Muscle of leg (tissue), 11 donors: ENCODE data around the gene AP1S3. TPM values are rescaled to one million over a fixed set of nuclear protein-coding genes. Genes with fewer than 3 reads are reported as not detected.

Experiments used
- DNase-seq: peaks from one replicate; pipeline ENCODE4 v3.0.0; 2013
- H3K27ac ChIP-seq: one replicate; pipeline ENCODE4 v1.5.1; 2013; ENCODE audit warnings: mild to moderate bottlenecking, low read length, control low read depth
- H3K27me3 ChIP-seq: one replicate; pipeline ENCODE4 v1.6.1; 2013; ENCODE audit warnings: low read length; ENCODE audit not compliant: control insufficient read depth, insufficient read depth
- H3K36me3 ChIP-seq: one replicate; pipeline ENCODE4 v1.6.1; 2013; ENCODE audit warnings: low read length; ENCODE audit not compliant: control insufficient read depth, insufficient read depth
- H3K4me1 ChIP-seq: one replicate; pipeline ENCODE4 v1.6.1; 2013; ENCODE audit warnings: low read length; ENCODE audit not compliant: control insufficient read depth, insufficient read depth
- H3K4me3 ChIP-seq: one replicate; pipeline ENCODE4 v1.5.1; 2013; ENCODE audit warnings: low read length, control low read depth
- H3K9me3 ChIP-seq: replicated peaks from 2 replicates; pipeline ENCODE4 v1.6.1; 2013; ENCODE audit warnings: low read depth, low read length; ENCODE audit not compliant: control insufficient read depth
- WGBS: methylation state at CpG from one replicate; pipeline ENCODE4 v1.1.5; 2013; ENCODE audit warnings: missing lambda C conversion rate; ENCODE audit not compliant: insufficient coverage; 5-methylcytosine and 5-hydroxymethylcytosine counted together
- polyA plus RNA-seq, 8 donors: library from polyadenylated mRNA; unstranded; fragments of 120-200 nt; gene quantifications; one replicate each; pipeline versions ENCODE4 v1.2.1 to v1.2.3, GENCODE V29; 2013; ENCODE audit warnings: inconsistent platforms in 1 of 8, low replicate concordance in 1 of 8; ENCODE audit not compliant: insufficient read length in 8 of 8, insufficient read depth in 1 of 8
- total RNA-seq: library from RNA; stranded (reverse); fragments of 120-200 nt; gene quantifications from one replicate; pipeline ENCODE4 v1.2.4, GENCODE V29; 2013

The AP1S3 gene
- total and polyA plus RNA-seq, 9 donors = 0.31 to 1.0 (median 0.77) TPM

- H3K4me1 ChIP-seq = no peaks in the 10 kb centered on the region
- H3K9me3 ChIP-seq = peaks cover 4% of the 10 kb centered on the region
- no peak for DNase-seq
- no peak overlapping the region for H3K27ac ChIP-seq
- no peaks in the 10 kb centered on the region for H3K36me3 ChIP-seq
- no peak overlapping the region for H3K4me3 ChIP-seq
- no peaks in the 10 kb centered on the region for H3K27me3 ChIP-seq
Observed at GRCh38 chr2:223712642-223713041, 124.7 kb downstream of the AP1S3 start.

DNA sequence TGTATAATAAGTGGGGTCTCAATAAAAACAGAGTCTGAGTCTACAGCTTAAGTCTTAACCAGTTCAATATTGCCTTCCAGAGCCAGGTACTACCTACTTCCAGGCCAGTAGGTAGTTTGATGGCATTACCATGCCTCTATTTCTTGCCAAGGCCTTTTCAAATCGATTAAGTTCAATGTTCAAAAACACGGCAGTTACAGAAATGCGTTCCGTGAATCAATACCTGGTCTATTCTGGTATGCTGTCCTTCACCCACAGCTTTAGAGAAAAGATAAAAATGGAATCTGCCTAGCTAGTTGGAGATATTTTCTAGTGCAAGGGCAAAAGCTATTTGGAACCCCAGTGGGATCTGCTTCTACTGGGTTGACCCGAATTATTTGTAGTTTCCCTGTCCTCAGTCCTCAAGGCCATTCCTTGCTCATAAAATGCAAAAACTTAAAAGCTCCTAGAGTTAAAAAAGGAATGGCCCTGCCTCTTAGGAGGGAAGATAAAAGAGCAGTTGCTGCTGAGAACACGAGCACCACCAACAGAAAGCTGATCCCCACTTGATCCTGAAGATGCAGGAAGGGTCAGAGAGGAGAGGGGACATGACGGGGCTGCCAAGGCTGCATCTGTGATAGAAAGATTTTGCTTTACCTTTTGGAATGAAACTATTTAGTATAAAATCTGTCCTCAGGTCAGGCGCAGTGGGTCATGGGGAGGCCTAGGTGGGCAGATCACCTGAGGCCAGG lies 125.6 kb downstream of the AP1S3 start:
- Histone ChIP-seq H3K4me3 (no peak overlapping the region), H3K4me1 (no peaks in the 10 kb centered on the region), H3K9me3 (peaks cover 3% of the 10 kb centered on the region), H3K27ac (no peak overlapping the region), H3K36me3 (no peaks in the 10 kb centered on the region), H3K27me3 (no peaks in the 10 kb centered on the region)
- 68% methylated on average over 2 of the region's 8 CpGs for WGBS
- no peak for DNase-seq

Other genes starting within 250 kb of the AP1S3 start
- gene SCG2, start 235.2 kb downstream of the AP1S3 start, total RNA-seq = 0.09 TPM
- gene SCG2, start 235.2 kb downstream of the AP1S3 start, polyA plus RNA-seq = 1 to 10 TPM in 1 of 8 donors, under 1 TPM in 5, not detected in 2; 0.12 to 3.8 (median 0.16) TPM
- 39.5 TPM for gene WDFY1, start 107.8 kb upstream of the AP1S3 start, total RNA-seq
- gene WDFY1, start 107.8 kb upstream of the AP1S3 start, polyA plus RNA-seq = 10 to 100 TPM; 24.7 to 35.1 (median 27.3) TPM
- gene MRPL44, start 119.9 kb upstream of the AP1S3 start, total RNA-seq = 30.9 TPM
- gene MRPL44, start 119.9 kb upstream of the AP1S3 start, polyA plus RNA-seq = 10 to 100 TPM; 25.2 to 28.0 (median 26.2) TPM
- gene SERPINE2, start 201.7 kb upstream of the AP1S3 start, total RNA-seq = 59.6 TPM
- 100 to 1,000 TPM in 7 of 8 donors, 10 to 100 TPM in 1; 90.7 to 136 (median 122) TPM for gene SERPINE2, start 201.7 kb upstream of the AP1S3 start, polyA plus RNA-seq